ENCODE data around the gene SPTAN1. TPM values are rescaled to one million over a fixed set of nuclear protein-coding genes. Genes with fewer than 3 reads are reported as not detected.

Gene SPTAN1
- total RNA-seq, 1 donor from 2014 or later: 687 TPM

DNA sequence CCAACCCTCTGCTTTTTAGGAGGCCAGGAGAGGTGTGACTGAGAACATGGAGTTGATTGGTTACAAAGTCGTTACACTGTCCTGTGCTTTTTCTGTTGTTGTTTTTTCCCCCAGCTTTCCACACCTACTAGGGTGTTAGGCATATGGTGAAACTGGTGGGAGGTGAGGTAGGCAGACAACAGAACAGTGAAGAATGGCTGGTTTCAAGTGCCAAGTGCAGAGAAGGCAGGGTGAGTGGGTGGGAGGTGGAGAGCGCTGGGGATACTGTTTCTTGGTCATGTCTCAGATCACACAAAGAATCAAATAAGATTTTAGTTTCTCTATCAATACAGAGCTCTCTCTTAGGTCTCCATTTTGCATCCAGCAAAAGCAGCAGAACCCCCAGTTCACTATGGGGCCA, 2.2 kb upstream of the SPTAN1 start:
- H3K4me3 ChIP-seq: no peak overlapping the region
- H3K27me3 ChIP-seq: no peaks in the 10 kb centered on the region
- H3K4me1 ChIP-seq: peaks cover 5 to 24% of the 10 kb centered on the region in 2 donors
- peak overlapping the region; percentile 96 to 98 for H3K27ac ChIP-seq
- TF ChIP-seq, protein P1, sequence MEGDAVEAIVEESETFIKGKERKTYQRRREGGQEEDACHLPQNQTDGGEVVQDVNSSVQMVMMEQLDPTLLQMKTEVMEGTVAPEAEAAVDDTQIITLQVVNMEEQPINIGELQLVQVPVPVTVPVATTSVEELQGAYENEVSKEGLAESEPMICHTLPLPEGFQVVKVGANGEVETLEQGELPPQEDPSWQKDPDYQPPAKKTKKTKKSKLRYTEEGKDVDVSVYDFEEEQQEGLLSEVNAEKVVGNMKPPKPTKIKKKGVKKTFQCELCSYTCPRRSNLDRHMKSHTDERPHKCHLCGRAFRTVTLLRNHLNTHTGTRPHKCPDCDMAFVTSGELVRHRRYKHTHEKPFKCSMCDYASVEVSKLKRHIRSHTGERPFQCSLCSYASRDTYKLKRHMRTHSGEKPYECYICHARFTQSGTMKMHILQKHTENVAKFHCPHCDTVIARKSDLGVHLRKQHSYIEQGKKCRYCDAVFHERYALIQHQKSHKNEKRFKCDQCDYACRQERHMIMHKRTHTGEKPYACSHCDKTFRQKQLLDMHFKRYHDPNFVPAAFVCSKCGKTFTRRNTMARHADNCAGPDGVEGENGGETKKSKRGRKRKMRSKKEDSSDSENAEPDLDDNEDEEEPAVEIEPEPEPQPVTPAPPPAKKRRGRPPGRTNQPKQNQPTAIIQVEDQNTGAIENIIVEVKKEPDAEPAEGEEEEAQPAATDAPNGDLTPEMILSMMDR (IDR thresholded peaks at IDR 0.05): no peak
- DNase-seq (ENCODE audit: low spot score in 2 of 2): no peak
- H3K9me3 ChIP-seq: no peaks in the 10 kb centered on the region
- H3K36me3 ChIP-seq: no peaks in the 10 kb centered on the region
- intact Hi-C loops (cut with DNase I): loop anchor here (5.0 kb wide), 1 partner anchor 178 kb away; the partner anchor contains the start of gene URM1

DNA sequence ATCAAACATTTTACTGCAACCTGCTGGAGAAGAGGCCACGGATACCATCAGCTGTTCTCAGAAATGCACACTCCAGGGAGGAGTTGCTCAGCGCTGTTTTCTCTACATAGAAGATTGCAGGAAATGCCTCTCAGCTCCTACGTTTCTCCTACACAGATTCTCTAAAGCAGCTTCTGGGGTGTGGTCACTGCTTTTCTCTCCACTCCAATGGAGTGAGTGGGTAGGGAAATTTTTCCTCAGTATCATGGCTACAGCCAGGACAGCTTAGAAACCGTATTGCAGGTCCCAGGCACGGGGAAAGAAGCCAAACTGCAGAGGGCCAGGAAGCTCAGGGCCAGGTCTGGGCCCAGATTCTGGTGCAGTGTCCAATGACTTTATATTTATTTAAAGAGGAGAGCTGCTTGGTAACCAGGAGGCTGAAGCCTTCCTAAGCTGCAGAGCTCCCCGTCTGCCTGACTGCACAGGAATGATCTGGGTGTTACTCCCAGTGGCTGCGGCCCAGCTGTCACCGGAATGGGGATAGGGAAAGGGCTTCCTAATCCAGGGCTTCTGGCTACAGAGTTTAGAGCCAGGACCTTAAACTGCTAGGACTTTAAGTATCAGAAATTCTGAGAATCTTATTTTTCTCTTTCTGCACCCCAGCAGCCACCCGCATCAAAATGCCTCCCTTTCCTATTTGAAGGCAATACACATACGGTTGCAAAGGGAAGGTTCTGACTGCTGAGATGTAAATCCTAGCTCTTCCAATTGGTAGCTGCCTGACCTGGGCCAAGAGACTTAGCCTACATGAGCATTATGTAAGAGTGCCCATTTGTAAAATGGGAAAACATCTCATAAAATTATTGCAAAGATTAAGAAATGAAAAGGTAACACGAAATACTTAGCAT, 1.4 kb upstream of the SPTAN1 start:
- Histone ChIP-seq H3K27ac (peak overlapping the region; percentile 96 to 98), H3K4me3 (peak overlapping the region; percentile 94 to 96), H3K4me1 (peaks cover 5 to 31% of the 10 kb centered on the region in 2 donors), H3K36me3 (no peaks in the 10 kb centered on the region), H3K9me3 (no peaks in the 10 kb centered on the region), H3K27me3 (no peaks in the 10 kb centered on the region)
- TF ChIP-seq, protein P1 (IDR thresholded peaks at IDR 0.05): no peak
- intact Hi-C loops (cut with DNase I): loop anchor here (5.0 kb wide), 1 partner anchor 179 kb away; the partner anchor contains the start of gene URM1
- DNase-seq (ENCODE audit: low spot score in 2 of 2): peak in 1 of 2 donors; percentile 69

DNA sequence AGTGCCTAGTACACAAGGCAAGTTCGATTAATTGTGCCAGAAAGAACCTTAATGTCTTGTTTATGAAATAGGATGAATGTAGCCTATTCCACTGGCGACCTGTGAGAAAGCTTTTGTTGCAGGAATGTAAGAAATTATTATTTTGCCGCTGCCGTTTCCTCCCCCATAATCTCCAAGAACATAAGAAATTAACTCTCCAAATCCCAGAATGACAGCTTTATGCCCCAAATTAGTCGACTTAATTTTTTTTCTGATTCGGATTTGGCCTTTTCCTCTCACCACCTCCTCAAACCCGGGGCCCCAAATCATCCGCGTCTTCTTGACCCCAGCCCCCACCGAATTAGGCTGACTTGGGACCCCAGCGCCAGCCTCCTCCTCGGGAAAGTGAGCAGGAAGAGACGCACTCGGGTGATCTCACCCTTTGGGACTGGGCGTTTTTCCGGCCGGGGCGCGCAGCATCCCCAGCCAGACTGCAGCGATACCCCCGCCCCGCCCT, 682 bp upstream of the SPTAN1 start:
- TF ChIP-seq, protein P1 (IDR thresholded peaks at IDR 0.05): no peak
- Histone ChIP-seq H3K36me3 (no peaks in the 10 kb centered on the region), H3K27me3 (no peaks in the 10 kb centered on the region), H3K4me3 (peak overlapping the region; percentile 94 to 96), H3K27ac (peak overlapping the region; percentile 96 to 98), H3K4me1 (peaks cover 5 to 38% of the 10 kb centered on the region in 2 donors), H3K9me3 (no peaks in the 10 kb centered on the region)
- intact Hi-C loops (cut with DNase I): loop anchor here (1.0 to 5.0 kb wide), 5 partner anchors 47 to 179 kb away; partner anchors contain the start of genes DYNC2I2, GLE1, ODF2 and URM1
- peak in 1 of 2 donors; percentile 44 for DNase-seq (ENCODE audit: low spot score in 2 of 2)

DNA sequence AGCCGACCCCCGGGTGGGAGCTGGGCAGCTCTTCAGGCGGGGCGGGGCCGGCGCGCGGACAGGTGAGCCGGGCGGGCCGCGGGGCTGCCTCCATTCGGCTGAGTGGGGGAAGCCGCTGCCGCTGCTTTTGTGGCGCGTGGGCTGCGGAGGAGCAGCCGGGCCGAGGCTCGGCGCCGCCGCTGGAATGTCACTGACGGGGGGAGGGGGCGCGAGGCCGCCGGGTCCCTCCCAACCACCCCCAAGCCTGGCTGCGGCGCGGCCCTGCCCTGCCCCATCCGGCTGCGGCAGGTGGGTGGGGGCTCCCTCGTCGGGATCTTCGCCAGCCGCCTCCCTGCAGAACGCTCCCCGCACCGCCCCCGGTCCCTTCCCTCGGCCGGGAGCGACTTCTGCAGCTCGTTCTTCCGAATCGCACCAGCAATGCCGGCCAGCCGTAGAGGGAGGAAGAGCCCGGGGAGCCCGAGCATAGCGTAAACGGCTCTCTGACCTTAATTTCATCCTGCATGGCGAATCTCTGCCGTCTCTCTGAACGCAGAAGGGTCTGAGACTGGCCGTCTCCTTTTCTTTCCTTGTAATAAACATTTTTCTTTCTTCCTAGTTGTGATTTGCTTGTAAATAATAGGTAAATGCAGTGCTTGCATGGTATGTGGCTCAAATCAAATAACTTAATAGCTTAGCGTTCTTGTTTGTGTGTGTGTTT, 505 bp downstream of the SPTAN1 start:
- Histone ChIP-seq H3K27ac (peak overlapping the region; percentile 96 to 98), H3K9me3 (no peaks in the 10 kb centered on the region), H3K4me1 (peaks cover 5 to 47% of the 10 kb centered on the region in 2 donors), H3K27me3 (no peaks in the 10 kb centered on the region), H3K36me3 (no peaks in the 10 kb centered on the region), H3K4me3 (peak overlapping the region; percentile 94 to 96)
- peak in 1 of 2 donors; percentile 71 for DNase-seq (ENCODE audit: low spot score in 2 of 2)
- intact Hi-C loops (cut with DNase I): loop anchor here (1.0 to 5.0 kb wide), 5 partner anchors 49 to 181 kb away; partner anchors contain the start of genes DYNC2I2, GLE1, ODF2 and URM1
- TF ChIP-seq, protein P1 (IDR thresholded peaks at IDR 0.05): no peak

DNA sequence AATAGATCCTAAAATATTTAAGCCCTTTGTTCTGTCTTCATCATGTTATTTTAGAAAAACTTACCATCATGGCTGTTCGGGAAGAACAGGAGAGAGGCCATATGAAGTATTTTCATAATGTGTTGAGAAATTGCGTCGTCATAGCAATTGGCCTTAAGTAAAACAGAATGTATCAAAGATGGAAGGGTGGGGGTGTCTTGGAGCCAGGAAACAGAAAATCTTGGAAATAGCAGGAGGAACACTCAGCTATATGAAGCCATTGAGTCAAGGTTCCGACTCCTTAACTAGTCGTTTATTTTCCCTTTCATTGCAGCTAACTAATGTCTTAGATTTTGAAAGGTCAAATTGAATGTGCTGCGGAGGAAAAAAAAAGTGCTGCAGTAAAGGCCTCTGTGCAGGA, 1.3 kb downstream of the SPTAN1 start:
- peak overlapping the region; percentile 96 to 98 for H3K27ac ChIP-seq
- H3K9me3 ChIP-seq: no peaks in the 10 kb centered on the region
- intact Hi-C loops (cut with DNase I): loop anchor here (2.0 to 5.0 kb wide), 3 partner anchors 97 to 181 kb away; partner anchors contain the start of genes DYNC2I2, ODF2 and URM1
- H3K4me1 ChIP-seq: peaks cover 13 to 55% of the 10 kb centered on the region in 2 donors
- DNase-seq (ENCODE audit: low spot score in 2 of 2): no peak
- no peaks in the 10 kb centered on the region for H3K36me3 ChIP-seq
- H3K4me3 ChIP-seq: peak overlapping the region; percentile 94 to 96
- H3K27me3 ChIP-seq: no peaks in the 10 kb centered on the region
- TF ChIP-seq, protein P1 (IDR thresholded peaks at IDR 0.05): no peak

Data from ascending aorta (tissue), 2 donors.